ENCODE data around the gene KRTAP7-1. TPM values are rescaled to one million over a fixed set of nuclear protein-coding genes. Genes with fewer than 3 reads are reported as not detected.

KRTAP7-1 gene
- not detected for total RNA-seq

GRCh38 chr21:30829659-30830058 lies at the start of gene KRTAP7-1:
TSS of gene KRTAP7-1 (minus strand) at chr21:30829759. CDS start at chr21:30829698, 61 bp downstream.

DNA sequence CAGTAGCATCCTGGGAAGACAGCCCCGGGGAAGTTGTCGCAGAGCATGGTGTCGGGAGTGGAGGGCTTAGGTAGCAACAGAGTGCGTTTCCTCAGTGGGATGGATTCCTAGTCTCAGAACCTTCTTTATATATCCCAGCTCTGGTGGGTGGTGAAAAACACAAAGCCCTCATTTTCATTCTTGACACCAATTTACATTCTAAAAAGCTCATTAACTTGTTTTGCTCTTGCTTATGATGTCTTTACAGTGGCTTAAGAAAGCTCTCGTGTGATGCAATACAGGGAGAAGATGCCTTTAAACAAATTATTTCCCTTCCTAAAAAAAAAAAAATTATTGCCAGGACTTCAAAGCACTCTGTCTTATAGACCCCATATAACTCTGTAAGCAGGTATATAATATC lies 16.4 kb downstream of the KRTAP7-1 start, which contains the start of gene KRTAP8-1:
Gene KRTAP8-1, minus strand, starts transcription at position 101 of the 400 bp plus-strand sequence. Its CDS starts 54 bp downstream, at position 47.

Small RNA genes lying within 50 kb of the gene (small RNA-seq; reads per million reads assigned to genes)
- gene KRTAP8-2P, result not detected
- gene KRTAP8-3P, result not detected

Other genes with a start within 250 kb of the KRTAP7-1 start
- not detected for gene KRTAP22-2, start 239.4 kb downstream of the KRTAP7-1 start, total RNA-seq
- not detected for gene KRTAP6-3, start 237.3 kb downstream of the KRTAP7-1 start, total RNA-seq
- not detected for gene KRTAP6-2, start 230.9 kb downstream of the KRTAP7-1 start, total RNA-seq
- gene KRTAP22-1, start 228.7 kb downstream of the KRTAP7-1 start, total RNA-seq, result not detected
- not detected for gene KRTAP6-1, start 215.8 kb downstream of the KRTAP7-1 start, total RNA-seq
- not detected for gene KRTAP20-1, start 213.3 kb downstream of the KRTAP7-1 start, total RNA-seq
- not detected for gene KRTAP20-4, start 209.1 kb downstream of the KRTAP7-1 start, total RNA-seq
- not detected for gene KRTAP20-2, start 194.6 kb downstream of the KRTAP7-1 start, total RNA-seq
- not detected for gene KRTAP20-3, start 186.9 kb downstream of the KRTAP7-1 start, total RNA-seq
- gene KRTAP21-3, start 111.0 kb downstream of the KRTAP7-1 start, total RNA-seq, result not detected
- gene KRTAP21-2, start 82.5 kb downstream of the KRTAP7-1 start, total RNA-seq, result not detected
- gene KRTAP21-1, start 74.3 kb downstream of the KRTAP7-1 start, total RNA-seq, result not detected
- not detected for gene KRTAP8-1, start 16.5 kb downstream of the KRTAP7-1 start, total RNA-seq
- not detected for gene KRTAP11-1, start 51.8 kb upstream of the KRTAP7-1 start, total RNA-seq
- not detected for gene KRTAP19-8, start 208.7 kb upstream of the KRTAP7-1 start, total RNA-seq